Skeletal muscle satellite cell (primary cell): Measurements from ENCODE around the gene SIPA1.

Experiments used
- H3K27me3 ChIP-seq: 2 replicates; pipeline ENCODE4 v1.7.0; 2013; ENCODE audit warnings: low read length; ENCODE audit not compliant: control insufficient read depth, insufficient read depth
- H3K36me3 ChIP-seq: 2 replicates; pipeline ENCODE4 v1.7.0; 2013; ENCODE audit warnings: mild to moderate bottlenecking, control low read depth, low read length; ENCODE audit not compliant: insufficient read depth
- H3K4me1 ChIP-seq: 2 replicates; pipeline ENCODE4 v1.7.0; 2013; ENCODE audit warnings: low read length; ENCODE audit not compliant: control insufficient read depth, insufficient read depth
- H3K4me2 ChIP-seq: 2 replicates; pipeline ENCODE4 v1.7.0; 2013; ENCODE audit warnings: mild to moderate bottlenecking, low read length
- H3K4me3 ChIP-seq: 2 replicates; pipeline ENCODE4 v1.7.0; 2013; ENCODE audit warnings: low read length
- H3K9ac ChIP-seq: 2 replicates; pipeline ENCODE4 v1.7.0; 2013; ENCODE audit warnings: mild to moderate bottlenecking, low read depth, low read length, moderate library complexity
- H3K9me3 ChIP-seq: replicated peaks from 2 replicates; pipeline ENCODE4 v1.7.0; 2013; ENCODE audit warnings: mild to moderate bottlenecking, control low read depth, low read length

The SIPA1 gene

GRCh38 chr11:65611028-65611757 is 26.7 kb upstream of the SIPA1 start:
- peaks cover 57% of the 10 kb centered on the region for H3K4me1 ChIP-seq
- H3K36me3 ChIP-seq = peaks cover 29% of the 10 kb centered on the region
- H3K4me2 ChIP-seq = peak overlapping the region; percentile 94
- peak overlapping the region; percentile 9 for H3K9ac ChIP-seq
- no peaks in the 10 kb centered on the region for H3K27me3 ChIP-seq
- H3K9me3 ChIP-seq = no peaks in the 10 kb centered on the region
- H3K4me3 ChIP-seq = peak overlapping the region; percentile 78

GRCh38 chr11:65611758-65612603 is 25.9 kb upstream of the SIPA1 start:
- peaks cover 61% of the 10 kb centered on the region for H3K4me1 ChIP-seq
- peak overlapping the region; percentile 88 for H3K9ac ChIP-seq
- peaks cover 30% of the 10 kb centered on the region for H3K36me3 ChIP-seq
- H3K4me3 ChIP-seq = peak overlapping the region; percentile 78
- no peaks in the 10 kb centered on the region for H3K27me3 ChIP-seq
- no peaks in the 10 kb centered on the region for H3K9me3 ChIP-seq
- H3K4me2 ChIP-seq = peak overlapping the region; percentile 94

- Histone ChIP-seq H3K4me2 (peak overlapping the region; percentile 94), H3K36me3 (peaks cover 32% of the 10 kb centered on the region), H3K9me3 (no peaks in the 10 kb centered on the region), H3K9ac (peak overlapping the region; percentile 88), H3K4me1 (peaks cover 58% of the 10 kb centered on the region), H3K4me3 (peak overlapping the region; percentile 78), H3K27me3 (no peaks in the 10 kb centered on the region)
Observed at GRCh38 chr11:65612691-65613090, 25.2 kb upstream of the SIPA1 start.

GRCh38 chr11:65613091-65613928 is 24.6 kb upstream of the SIPA1 start:
- Histone ChIP-seq H3K4me1 (peaks cover 57% of the 10 kb centered on the region), H3K27me3 (no peaks in the 10 kb centered on the region), H3K9me3 (no peaks in the 10 kb centered on the region)

GRCh38 chr11:65615229-65615949 is 22.5 kb upstream of the SIPA1 start, which contains the start of gene PCNX3:
PCNX3 (plus strand) TSS chr11:65615776; CDS start chr11:65616312, 536 bp downstream.
- Histone ChIP-seq H3K4me1 (peaks cover 41% of the 10 kb centered on the region), H3K9ac (peak within 1 kb of the TSS; percentile 90), H3K9me3 (no peaks in the 10 kb centered on the region), H3K36me3 (peaks cover 37% of the 10 kb centered on the region), H3K4me3 (peak within 1 kb of the TSS; percentile 79), H3K27me3 (no peaks in the 10 kb centered on the region), H3K4me2 (peak within 1 kb of the TSS; percentile 94)

More at GRCh38 chr11:65613091-65613928, 24.6 kb upstream of the SIPA1 start:
- H3K9ac ChIP-seq = peak overlapping the region; percentile 88
- peak overlapping the region; percentile 94 for H3K4me2 ChIP-seq
- H3K36me3 ChIP-seq = peaks cover 31% of the 10 kb centered on the region
- H3K4me3 ChIP-seq = peak overlapping the region; percentile 78

- H3K36me3 ChIP-seq = peaks cover 39% of the 10 kb centered on the region
- peak overlapping the region; percentile 79 for H3K4me3 ChIP-seq
- H3K9me3 ChIP-seq = no peaks in the 10 kb centered on the region
- no peaks in the 10 kb centered on the region for H3K27me3 ChIP-seq
- H3K4me2 ChIP-seq = peak overlapping the region; percentile 89
- peaks cover 35% of the 10 kb centered on the region for H3K4me1 ChIP-seq
- H3K9ac ChIP-seq = peak overlapping the region; percentile 90
Observed at GRCh38 chr11:65615950-65616574, 21.8 kb upstream of the SIPA1 start.

GRCh38 chr11:65616575-65617001 is 21.3 kb upstream of the SIPA1 start:
- peak overlapping the region; percentile 90 for H3K9ac ChIP-seq
- H3K4me3 ChIP-seq = peak overlapping the region; percentile 79
- peaks cover 45% of the 10 kb centered on the region for H3K36me3 ChIP-seq

GRCh38 chr11:65617136-65617850 is 20.6 kb upstream of the SIPA1 start:
- Histone ChIP-seq H3K9ac (peak overlapping the region; percentile 90), H3K36me3 (peaks cover 47% of the 10 kb centered on the region), H3K4me3 (peak overlapping the region; percentile 79), H3K4me2 (peak overlapping the region; percentile 89), H3K4me1 (peaks cover 23% of the 10 kb centered on the region), H3K9me3 (no peaks in the 10 kb centered on the region), H3K27me3 (no peaks in the 10 kb centered on the region)

More at GRCh38 chr11:65616575-65617001, 21.3 kb upstream of the SIPA1 start:
- peak overlapping the region; percentile 89 for H3K4me2 ChIP-seq
- no peaks in the 10 kb centered on the region for H3K27me3 ChIP-seq
- H3K9me3 ChIP-seq = no peaks in the 10 kb centered on the region
- peaks cover 30% of the 10 kb centered on the region for H3K4me1 ChIP-seq

GRCh38 chr11:65617990-65618751 is 19.7 kb upstream of the SIPA1 start:
- Histone ChIP-seq H3K36me3 (peaks cover 52% of the 10 kb centered on the region), H3K4me3 (no peak overlapping the region), H3K4me2 (no peak overlapping the region), H3K4me1 (peaks cover 14% of the 10 kb centered on the region), H3K9me3 (no peaks in the 10 kb centered on the region), H3K27me3 (no peaks in the 10 kb centered on the region), H3K9ac (no peak overlapping the region)
